ENCODE results near the gene SLC34A1.

GRCh38 chr5:177399997-177400868, 16.0 kb downstream of the SLC34A1 start, which contains the start of gene PFN3:
- TF ChIP-seq POLR2A (IDR thresholded peaks at IDR 0.05) (no peak), CTCF (IDR thresholded peaks at IDR 0.05) (no peak)
